ENCODE results near the gene BRINP3. TPM values are rescaled to one million over a fixed set of nuclear protein-coding genes. Genes with fewer than 3 reads are reported as not detected.

BRINP3 gene
- total and polyA plus RNA-seq, 8 donors, result 0.06 to 25.5 (median 7.4) TPM; not detected in 4

- TF ChIP-seq POLR2AphosphoS5 (IDR thresholded peaks at IDR 0.05), result no peak
- no peak for TF ChIP-seq EP300 (IDR thresholded peaks at IDR 0.05)
- no peak for TF ChIP-seq POLR2A (IDR thresholded peaks at IDR 0.05)
- TF ChIP-seq CTCF (IDR thresholded peaks at IDR 0.05), result no peak
- H3K27ac ChIP-seq, result no peak overlapping the region
- H3K4me3 ChIP-seq, result no peak overlapping the region
- 76 to 94% (median 88%) methylated on average over 1 of the region's 1 CpG for WGBS, 5 donors
- no peak for DNase-seq
- H3K9me3 ChIP-seq, result peaks cover 0 to 16% (median 10%) of the 10 kb centered on the region in 4 donors
- no peaks in the 10 kb centered on the region for H3K4me1 ChIP-seq
- intact Hi-C loops (cut with DNase I; ENCODE audit: low total_unique reads), result no loop called here
- H3K36me3 ChIP-seq, result no peaks in the 10 kb centered on the region
- H3K27me3 ChIP-seq, result no peaks in the 10 kb centered on the region
Observed at GRCh38 chr1:190365283-190365682, 112.4 kb downstream of the BRINP3 start.

GRCh38 chr1:190353538-190354101, 124.0 kb downstream of the BRINP3 start:
- DNase-seq, result no peak
- no peaks in the 10 kb centered on the region for H3K27me3 ChIP-seq
- no peak overlapping the region for H3K4me3 ChIP-seq
- no peak for TF ChIP-seq EP300 (IDR thresholded peaks at IDR 0.05)
- TF ChIP-seq CTCF (IDR thresholded peaks at IDR 0.05), result no peak
- no peak for TF ChIP-seq POLR2AphosphoS5 (IDR thresholded peaks at IDR 0.05)
- TF ChIP-seq POLR2A (IDR thresholded peaks at IDR 0.05), result no peak
- H3K27ac ChIP-seq, result no peak overlapping the region
- H3K9me3 ChIP-seq, result no peaks in the 10 kb centered on the region
- intact Hi-C loops (cut with DNase I; ENCODE audit: low total_unique reads), result no loop called here
- no peaks in the 10 kb centered on the region for H3K4me1 ChIP-seq
- 59 to 71% (median 70%) methylated on average over 3 of the region's 3 CpGs for WGBS, 5 donors
- no peaks in the 10 kb centered on the region for H3K36me3 ChIP-seq

- TF ChIP-seq POLR2A (IDR thresholded peaks at IDR 0.05), result no peak
- no peak for TF ChIP-seq CTCF (IDR thresholded peaks at IDR 0.05)
- no peak for TF ChIP-seq POLR2AphosphoS5 (IDR thresholded peaks at IDR 0.05)
- no peak for TF ChIP-seq EP300 (IDR thresholded peaks at IDR 0.05)
- Histone ChIP-seq H3K4me1 (no peaks in the 10 kb centered on the region), H3K4me3 (no peak overlapping the region), H3K27ac (no peak overlapping the region), H3K9me3 (no peaks in the 10 kb centered on the region), H3K27me3 (no peaks in the 10 kb centered on the region), H3K36me3 (no peaks in the 10 kb centered on the region)
- DNase-seq, result no peak
- intact Hi-C loops (cut with DNase I; ENCODE audit: low total_unique reads), result no loop called here
Observed at GRCh38 chr1:190344454-190344853, 133.2 kb downstream of the BRINP3 start.

GRCh38 chr1:190338829-190339228, 138.8 kb downstream of the BRINP3 start:
- Histone ChIP-seq H3K9me3 (no peaks in the 10 kb centered on the region), H3K27ac (no peak overlapping the region), H3K4me1 (no peaks in the 10 kb centered on the region), H3K36me3 (no peaks in the 10 kb centered on the region), H3K27me3 (no peaks in the 10 kb centered on the region), H3K4me3 (no peak overlapping the region)
- TF ChIP-seq EP300 (IDR thresholded peaks at IDR 0.05), result no peak
- no peak for TF ChIP-seq POLR2A (IDR thresholded peaks at IDR 0.05)
- TF ChIP-seq POLR2AphosphoS5 (IDR thresholded peaks at IDR 0.05), result no peak
- no peak for TF ChIP-seq CTCF (IDR thresholded peaks at IDR 0.05)
- intact Hi-C loops (cut with DNase I; ENCODE audit: low total_unique reads), result no loop called here
- no peak for DNase-seq

Data from stomach (tissue), 9 donors.